GM23338 (cell line): ENCODE data around the gene ADGRG1. TPM values are rescaled to one million over a fixed set of nuclear protein-coding genes. Genes with fewer than 3 reads are reported as not detected.
A peak's percentile ranks its signal among the peaks of the same experiment; 100 is the strongest.

ENCODE experiments used
- ATAC-seq: fragments of 200-7000 bp; cut with Tn5 transposase; 3 replicates; pipeline ENCODE4 v1.9.1; 2020
- DNase-seq: peaks from one replicate; pipeline ENCODE4 v3.0.0-alpha.2; 2015; ENCODE audit warnings: low spot score
- H2AFZ ChIP-seq: fragments of 200-600 bp; sonication (generic); 2 replicates; pipeline ENCODE4 v1.8.0; 2016; ENCODE audit warnings: antibody characterized with exemption, mild to moderate bottlenecking, moderate library complexity
- H3F3A ChIP-seq: fragments of 200-600 bp; sonication (generic); replicated peaks from 2 replicates; pipeline ENCODE4 v1.8.0; 2017; ENCODE audit warnings: antibody characterized with exemption, mixed run types, low read depth
- H3K27ac ChIP-seq: fragments of 200-600 bp; sonication (generic); 2 replicates; pipeline ENCODE4 v1.6.1; 2016; ENCODE audit warnings: low read depth
- H3K27me3 ChIP-seq: fragments of 200-600 bp; sonication (generic); 2 replicates; pipeline ENCODE4 v1.8.0; 2016; ENCODE audit warnings: mild to moderate bottlenecking, mixed run types, moderate library complexity; ENCODE audit not compliant: insufficient read depth
- H3K36me3 ChIP-seq: fragments of 200-600 bp; sonication (generic); 2 replicates; pipeline ENCODE4 v1.8.0; 2016; ENCODE audit warnings: mild to moderate bottlenecking; ENCODE audit not compliant: insufficient read depth
- H3K4me1 ChIP-seq: fragments of 200-600 bp; sonication (generic); 2 replicates; pipeline ENCODE4 v1.8.0; 2016; ENCODE audit warnings: mild to moderate bottlenecking, moderate library complexity; ENCODE audit not compliant: insufficient read depth
- H3K4me2 ChIP-seq: fragments of 200-600 bp; sonication (generic); 2 replicates; pipeline ENCODE4 v1.7.1; 2017; ENCODE audit warnings: mixed run types
- H3K4me3 ChIP-seq: fragments of 200-600 bp; sonication (generic); 2 replicates; pipeline ENCODE4 v1.6.1; 2016; ENCODE audit warnings: mixed run types
- H3K79me2 ChIP-seq: fragments of 200-600 bp; sonication (generic); replicated peaks from 2 replicates; pipeline ENCODE4 v1.8.0; 2017; ENCODE audit warnings: mild to moderate bottlenecking; ENCODE audit not compliant: insufficient read depth
- H3K9me2 ChIP-seq: fragments of 200-600 bp; sonication (generic); 2 replicates; pipeline ENCODE4 v1.8.0; 2017; ENCODE audit not compliant: insufficient read depth
- H4K20me1 ChIP-seq: fragments of 200-600 bp; sonication (generic); replicated peaks from 2 replicates; pipeline ENCODE4 v1.8.0; 2017; ENCODE audit warnings: mild to moderate bottlenecking; ENCODE audit not compliant: insufficient read depth
- H3K27ac Mint-ChIP-seq: 2 replicates; pipeline ENCODE4 v1.8.0; 2020; ENCODE audit warnings: inconsistent platforms, mild to moderate bottlenecking, moderate library complexity, mixed read lengths
- H3K27me3 Mint-ChIP-seq: 3 replicates; pipeline ENCODE4 v1.8.0; 2022; ENCODE audit warnings: low read depth, mild to moderate bottlenecking, moderate library complexity, mixed read lengths, inconsistent platforms; ENCODE audit not compliant: insufficient read depth, poor library complexity
- H3K36me3 Mint-ChIP-seq: 3 replicates; pipeline ENCODE4 v1.8.0; 2021; ENCODE audit warnings: low read depth, mild to moderate bottlenecking, inconsistent platforms, moderate library complexity, mixed read lengths
- H3K4me1 Mint-ChIP-seq: 3 replicates; pipeline ENCODE4 v1.8.0; 2020; ENCODE audit warnings: mild to moderate bottlenecking, inconsistent platforms, mixed read lengths
- H3K4me3 Mint-ChIP-seq: 3 replicates; pipeline ENCODE4 v1.8.0; 2021; ENCODE audit warnings: moderate library complexity, mild to moderate bottlenecking, inconsistent platforms, mixed read lengths
- H3K9me3 Mint-ChIP-seq: 3 replicates; pipeline ENCODE4 v1.8.0; 2020; ENCODE audit warnings: moderate library complexity, mild to moderate bottlenecking, inconsistent platforms, mixed read lengths
- CREB1 ChIP-seq: fragments of 250-450 bp; sonication (Bioruptor Pico); IDR thresholded peaks from 2 replicates; pipeline ENCODE4 v1.5.0; 2020; ENCODE audit warnings: low read depth, mild to moderate bottlenecking, moderate library complexity
- EZH2phosphoT487 ChIP-seq: fragments of 200-600 bp; sonication (generic); IDR thresholded peaks from one replicate; pipeline ENCODE4 v1.8.1; 2018; ENCODE audit warnings: antibody characterized with exemption; ENCODE audit not compliant: unreplicated experiment
- JUNB ChIP-seq: IDR thresholded peaks from one replicate; pipeline ENCODE4 v1.6.1; 2016; ENCODE audit warnings: antibody characterized with exemption; ENCODE audit not compliant: unreplicated experiment
- NANOG ChIP-seq: IDR thresholded peaks from 2 replicates; pipeline ENCODE4 v1.6.1; 2016; ENCODE audit warnings: antibody characterized with exemption, borderline replicate concordance
- STAT1 ChIP-seq: IDR thresholded peaks from one replicate; pipeline ENCODE4 v1.6.1; 2016; ENCODE audit warnings: antibody characterized with exemption; ENCODE audit not compliant: unreplicated experiment
- polyA plus RNA-seq: library from polyadenylated mRNA; unstranded; fragments of >200 nt; fragmentation: Nextera tagmentation; extraction: Ambion mirVana; gene quantifications from 2 replicates; pipeline ENCODE4 v1.2.1, GENCODE V29; 2016
- total RNA-seq: library from RNA; depleted of rRNA; stranded (reverse); fragments of >200 nt; shearing (Covaris generic); gene quantifications from 2 replicates; pipeline ENCODE4 v1.2.3, GENCODE V29; 2014
- TF ChIP-seq, protein P1 (sequence below), 2 experiments: fragments of 200-600 bp in 1 of 2; sonication (generic) in 1 of 2; conservative IDR thresholded peaks; 2 replicates each; pipeline versions ENCODE4 v1.5.1 to v1.6.1; 2016 to 2017; ENCODE audit warnings: antibody characterized with exemption in 2 of 2, low read depth in 2 of 2, mild to moderate bottlenecking in 2 of 2, moderate library complexity in 1 of 2
- TF ChIP-seq, protein P2 (sequence below): IDR thresholded peaks from 2 replicates; pipeline ENCODE4 v1.6.1; 2016; ENCODE audit warnings: antibody characterized with exemption

ADGRG1 gene
- total and polyA plus RNA-seq, 2 experiments from 2014 or later, result 0.14 to 0.47 TPM

DNA sequence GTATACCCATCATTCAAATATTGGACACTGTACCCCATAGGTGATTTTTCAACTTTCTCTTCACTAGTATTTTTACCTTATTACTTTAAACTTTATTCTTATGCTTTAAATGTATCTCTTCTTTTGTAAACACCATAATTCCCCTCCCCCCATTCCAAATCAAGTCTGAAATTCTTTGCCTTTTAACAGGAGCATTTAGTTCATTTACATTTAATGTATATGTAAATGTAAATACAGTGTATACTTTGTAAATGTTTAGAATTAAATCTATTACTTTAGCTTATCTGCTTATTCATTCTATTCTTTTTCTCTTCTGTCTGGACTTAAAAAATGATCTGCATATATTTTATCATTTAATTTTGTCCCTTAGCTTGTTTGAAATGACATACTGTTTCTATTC lies 30.0 kb upstream of the ADGRG1 start (continued):
- TF ChIP-seq, protein P1, sequence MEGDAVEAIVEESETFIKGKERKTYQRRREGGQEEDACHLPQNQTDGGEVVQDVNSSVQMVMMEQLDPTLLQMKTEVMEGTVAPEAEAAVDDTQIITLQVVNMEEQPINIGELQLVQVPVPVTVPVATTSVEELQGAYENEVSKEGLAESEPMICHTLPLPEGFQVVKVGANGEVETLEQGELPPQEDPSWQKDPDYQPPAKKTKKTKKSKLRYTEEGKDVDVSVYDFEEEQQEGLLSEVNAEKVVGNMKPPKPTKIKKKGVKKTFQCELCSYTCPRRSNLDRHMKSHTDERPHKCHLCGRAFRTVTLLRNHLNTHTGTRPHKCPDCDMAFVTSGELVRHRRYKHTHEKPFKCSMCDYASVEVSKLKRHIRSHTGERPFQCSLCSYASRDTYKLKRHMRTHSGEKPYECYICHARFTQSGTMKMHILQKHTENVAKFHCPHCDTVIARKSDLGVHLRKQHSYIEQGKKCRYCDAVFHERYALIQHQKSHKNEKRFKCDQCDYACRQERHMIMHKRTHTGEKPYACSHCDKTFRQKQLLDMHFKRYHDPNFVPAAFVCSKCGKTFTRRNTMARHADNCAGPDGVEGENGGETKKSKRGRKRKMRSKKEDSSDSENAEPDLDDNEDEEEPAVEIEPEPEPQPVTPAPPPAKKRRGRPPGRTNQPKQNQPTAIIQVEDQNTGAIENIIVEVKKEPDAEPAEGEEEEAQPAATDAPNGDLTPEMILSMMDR (conservative IDR thresholded peaks at IDR 0.05; ENCODE audit: low read depth in 2 of 2), result no peak
- TF ChIP-seq JUNB, result no peak
- TF ChIP-seq STAT1, result no peak

DNA sequence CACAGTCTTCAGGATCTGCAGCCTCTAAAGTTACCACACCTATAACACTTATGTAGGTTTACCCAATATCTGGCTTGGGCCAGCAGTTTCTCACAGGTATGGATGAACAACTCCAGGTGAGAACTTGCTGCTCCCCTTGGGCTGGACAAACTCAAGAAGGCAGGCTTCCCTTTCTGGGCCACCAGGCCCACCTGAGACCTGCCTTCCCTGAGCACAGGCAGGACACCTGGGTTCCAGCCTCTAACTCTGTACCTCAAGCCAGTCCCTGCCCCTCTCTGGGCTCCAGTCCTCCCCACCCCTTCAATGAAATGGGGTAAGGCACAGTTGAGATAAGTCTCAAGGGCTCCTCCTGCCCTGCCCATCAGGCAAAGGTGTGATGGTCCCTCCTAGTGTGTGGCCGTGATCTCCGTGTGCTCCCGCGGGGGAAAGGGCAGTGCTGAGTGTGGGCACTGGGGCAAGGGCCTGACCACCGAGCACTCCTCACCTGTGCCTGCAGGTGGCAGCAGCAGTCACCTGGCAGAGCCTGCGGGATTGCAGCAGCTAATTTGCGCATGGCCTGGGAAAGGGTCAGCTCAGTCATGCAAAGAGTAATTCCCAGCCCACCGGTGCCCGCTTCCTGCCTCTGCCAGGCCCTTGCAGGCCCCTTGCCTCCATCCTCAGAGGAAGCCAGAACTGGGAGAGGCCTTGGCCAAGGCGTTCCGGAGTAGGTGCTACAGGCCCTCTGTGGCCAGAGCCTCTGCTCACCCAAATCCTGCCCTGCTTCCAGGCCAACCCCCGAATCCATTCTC lies 28.2 kb upstream of the ADGRG1 start:
- H3K4me2 ChIP-seq, result peak overlapping the region; percentile 26; the same call in 1 of the 2 replicates
- DNase-seq, result peak; percentile 88
- TF ChIP-seq, protein P1 (conservative IDR thresholded peaks at IDR 0.05; ENCODE audit: low read depth in 2 of 2), result peak; percentile 59 to 96
- TF ChIP-seq NANOG, result no peak
- no peaks in the 10 kb centered on the region for H3K27me3 ChIP-seq
- H3F3A ChIP-seq, result no peaks in the 10 kb centered on the region
- H2AFZ ChIP-seq, result peak overlapping the region; percentile 74
- Mint-ChIP-seq H3K4me3 (no peak overlapping the region), H3K27me3 (peaks cover 9% of the 10 kb centered on the region), H3K27ac (no peak overlapping the region), H3K9me3 (peaks cover 3% of the 10 kb centered on the region; the same call in 1 of the 3 replicates), H3K36me3 (no peaks in the 10 kb centered on the region), H3K4me1 (no peaks in the 10 kb centered on the region)
- no peaks in the 10 kb centered on the region for H4K20me1 ChIP-seq
- H3K9me2 ChIP-seq, result no peaks in the 10 kb centered on the region
- peak; percentile 100 for ATAC-seq
- H3K4me3 ChIP-seq, result no peak overlapping the region
- no peaks in the 10 kb centered on the region for H3K36me3 ChIP-seq
- 0 out of 2 replicates have a peak, but pooled peaks cover 4% of the 10 kb centered on the region for H3K4me1 ChIP-seq
- no peaks in the 10 kb centered on the region for H3K79me2 ChIP-seq
- 0 out of 2 replicates have a peak overlapping the region, but pooled peaks have one; percentile 9 for H3K27ac ChIP-seq

DNA sequence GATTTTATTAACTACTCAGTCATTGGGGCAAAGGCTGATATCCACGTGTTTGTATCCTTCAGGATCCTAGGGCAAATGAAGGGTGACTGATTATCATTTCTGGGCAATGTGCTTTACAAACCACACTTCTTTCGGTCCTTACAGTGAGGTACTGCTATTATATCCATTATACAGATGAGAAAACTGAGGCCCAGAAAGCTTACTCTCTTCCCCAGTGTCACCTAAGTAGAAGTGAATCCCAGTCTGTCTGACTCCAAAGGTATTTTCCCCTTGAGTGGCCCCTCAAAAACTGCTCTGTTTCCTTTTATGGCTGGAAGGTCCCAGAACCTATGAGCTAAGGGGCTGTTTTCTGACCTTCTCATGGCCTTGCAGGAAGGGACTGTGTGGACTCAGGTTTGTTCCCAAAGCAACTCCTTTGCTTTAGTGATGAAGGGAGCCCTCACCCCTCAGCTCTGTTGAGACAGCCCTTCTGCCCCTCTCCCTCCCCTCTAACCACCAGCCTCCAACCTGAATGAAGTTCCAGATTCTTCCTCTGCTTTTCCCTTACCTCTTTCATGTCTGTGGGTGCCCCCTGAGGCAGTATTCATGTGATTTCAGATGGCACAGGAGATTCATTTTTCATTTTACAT lies 27.4 kb upstream of the ADGRG1 start:
- no peaks in the 10 kb centered on the region for H4K20me1 ChIP-seq
- DNase-seq (no peak), ATAC-seq (no peak)
- H3K36me3 Mint-ChIP-seq, result no peaks in the 10 kb centered on the region
- H3K4me1 Mint-ChIP-seq, result no peaks in the 10 kb centered on the region
- H2AFZ ChIP-seq, result no peak overlapping the region; the same call in none of the 2 replicates
- H3F3A ChIP-seq, result no peaks in the 10 kb centered on the region
- H3K27ac ChIP-seq, result 0 out of 2 replicates have a peak overlapping the region, but pooled peaks have one; percentile 9
- no peak overlapping the region for H3K27ac Mint-ChIP-seq
- H3K4me3 Mint-ChIP-seq, result no peak overlapping the region
- no peaks in the 10 kb centered on the region for H3K36me3 ChIP-seq
- no peak overlapping the region for H3K4me3 ChIP-seq
- H3K4me2 ChIP-seq, result peak overlapping the region; percentile 26; the same call in 1 of the 2 replicates
- H3K4me1 ChIP-seq, result 0 out of 2 replicates have a peak, but pooled peaks cover 4% of the 10 kb centered on the region
- H3K79me2 ChIP-seq, result no peaks in the 10 kb centered on the region
- H3K27me3 ChIP-seq, result no peaks in the 10 kb centered on the region
- peaks cover 9% of the 10 kb centered on the region for H3K27me3 Mint-ChIP-seq
- H3K9me3 Mint-ChIP-seq, result no peaks in the 10 kb centered on the region
- no peaks in the 10 kb centered on the region for H3K9me2 ChIP-seq
- TF ChIP-seq, protein P2, sequence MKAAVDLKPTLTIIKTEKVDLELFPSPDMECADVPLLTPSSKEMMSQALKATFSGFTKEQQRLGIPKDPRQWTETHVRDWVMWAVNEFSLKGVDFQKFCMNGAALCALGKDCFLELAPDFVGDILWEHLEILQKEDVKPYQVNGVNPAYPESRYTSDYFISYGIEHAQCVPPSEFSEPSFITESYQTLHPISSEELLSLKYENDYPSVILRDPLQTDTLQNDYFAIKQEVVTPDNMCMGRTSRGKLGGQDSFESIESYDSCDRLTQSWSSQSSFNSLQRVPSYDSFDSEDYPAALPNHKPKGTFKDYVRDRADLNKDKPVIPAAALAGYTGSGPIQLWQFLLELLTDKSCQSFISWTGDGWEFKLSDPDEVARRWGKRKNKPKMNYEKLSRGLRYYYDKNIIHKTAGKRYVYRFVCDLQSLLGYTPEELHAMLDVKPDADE, result no peak
- TF ChIP-seq NANOG (no peak), EZH2phosphoT487 (no peak), CREB1 (CRISPR knock-in tag) (no peak), JUNB (no peak)
- TF ChIP-seq, protein P1 (conservative IDR thresholded peaks at IDR 0.05; ENCODE audit: low read depth in 2 of 2), result no peak
